ENCODE measurements around the gene RTCA.
"Not testable (repeated sequence)": the region's sequence is repeated elsewhere in the genome, so short reads cannot be mapped to it uniquely, and the experiment has no call there.

The RTCA gene

GRCh38 chr1:100313382-100313781 is 47.4 kb downstream of the RTCA start:
- no peak for DNase-seq

GRCh38 chr1:100316622-100317021 is 50.6 kb downstream of the RTCA start:
- DNase-seq: no peak

GRCh38 chr1:100320311-100321099 is 54.5 kb downstream of the RTCA start:
- DNase-seq: no peak

GRCh38 chr1:100321100-100321493 is 55.1 kb downstream of the RTCA start:
- DNase-seq: no peak

GRCh38 chr1:100321506-100321905 is 55.5 kb downstream of the RTCA start:
- DNase-seq: no peak

GRCh38 chr1:100322436-100323211 is 56.6 kb downstream of the RTCA start:
- no peak for DNase-seq

GRCh38 chr1:100323419-100324106 is 57.5 kb downstream of the RTCA start:
- no peak for DNase-seq

GRCh38 chr1:100325415-100326324 is 59.7 kb downstream of the RTCA start:
- no peak for DNase-seq

- not testable (repeated sequence) for DNase-seq
Measured at GRCh38 chr1:100326325-100326670, 60.3 kb downstream of the RTCA start.

GRCh38 chr1:100328133-100328532 is 62.1 kb downstream of the RTCA start:
- no peak for DNase-seq

- DNase-seq: not testable (repeated sequence)
Measured at GRCh38 chr1:100331146-100331545, 65.1 kb downstream of the RTCA start.

- no peak for DNase-seq
Measured at GRCh38 chr1:100332331-100332730, 66.3 kb downstream of the RTCA start.

GRCh38 chr1:100335436-100335835 is 69.4 kb downstream of the RTCA start:
- no peak for DNase-seq

- DNase-seq: not testable (repeated sequence)
Measured at GRCh38 chr1:100337878-100338277, 71.9 kb downstream of the RTCA start.

- not testable (repeated sequence) for DNase-seq
Measured at GRCh38 chr1:100339735-100340134, 73.7 kb downstream of the RTCA start.

GRCh38 chr1:100340494-100340893 is 74.5 kb downstream of the RTCA start:
- DNase-seq: no peak

GRCh38 chr1:100342348-100342747 is 76.3 kb downstream of the RTCA start:
- no peak for DNase-seq
